Duodenal mucosa (tissue), 2 donors: Measurements from ENCODE around the gene CFAP100.
A peak's percentile ranks its signal among the peaks of the same experiment; 100 is the strongest.

Experiments used
- H3K27ac ChIP-seq: one replicate; pipeline ENCODE4 v1.7.0; 2013; ENCODE audit warnings: low read depth, low read length
- H3K27me3 ChIP-seq, 2 donors: one replicate each; pipeline ENCODE4 v1.7.0; 2013; ENCODE audit warnings: low read length in 2 of 2, control low read depth in 1 of 2; ENCODE audit not compliant: insufficient read depth in 2 of 2, control insufficient read depth in 1 of 2
- H3K36me3 ChIP-seq, 2 donors: one replicate each; pipeline ENCODE4 v1.7.0; 2013; ENCODE audit warnings: low read length in 2 of 2, control low read depth in 1 of 2; ENCODE audit not compliant: insufficient read depth in 2 of 2, control insufficient read depth in 1 of 2
- H3K4me1 ChIP-seq, 2 donors: one replicate each; pipeline ENCODE4 v1.7.0; 2013; ENCODE audit warnings: low read length in 2 of 2, control low read depth in 1 of 2; ENCODE audit not compliant: insufficient read depth in 2 of 2, control insufficient read depth in 1 of 2
- H3K4me3 ChIP-seq, 2 donors: one replicate each; pipeline ENCODE4 v1.7.0; 2013; ENCODE audit warnings: low read length in 2 of 2, low read depth in 1 of 2
- H3K9ac ChIP-seq, 2 donors: one replicate each; pipeline ENCODE4 v1.7.0; 2013; ENCODE audit warnings: low read length in 2 of 2, low read depth in 1 of 2
- H3K9me3 ChIP-seq, 2 donors: one replicate each; pipeline ENCODE4 v1.7.0; 2013; ENCODE audit warnings: low read length in 2 of 2, control low read depth in 1 of 2; ENCODE audit not compliant: control insufficient read depth in 1 of 2

CFAP100 gene

GRCh38 chr3:126468028-126468891 is 73.6 kb downstream of the CFAP100 start:
- Histone ChIP-seq H3K36me3 (peaks cover 53 to 85% of the 10 kb centered on the region in 2 donors), H3K4me3 (no peak overlapping the region), H3K4me1 (peaks cover 16 to 20% of the 10 kb centered on the region in 2 donors), H3K9me3 (no peaks in the 10 kb centered on the region), H3K9ac (no peak overlapping the region), H3K27ac (no peak overlapping the region), H3K27me3 (no peaks in the 10 kb centered on the region)

DNA sequence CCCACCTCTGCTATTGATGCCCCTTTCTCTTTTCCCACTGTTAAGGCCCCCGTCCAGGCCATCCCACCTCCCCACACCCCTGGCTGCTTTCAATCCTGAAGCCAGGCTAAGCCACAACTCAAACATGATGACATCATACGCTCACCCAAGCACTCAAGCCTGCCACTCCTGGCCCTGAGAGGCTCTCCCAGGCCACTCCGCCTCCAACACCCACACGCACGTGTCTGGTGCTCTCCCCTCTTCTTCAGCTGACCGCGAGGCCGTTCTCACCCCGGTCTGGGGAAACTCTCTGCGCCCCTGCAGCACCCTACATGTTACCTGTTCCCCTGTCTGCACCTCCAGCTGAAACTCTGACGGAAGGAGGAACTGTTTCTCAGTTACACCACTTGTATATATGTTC is 74.8 kb downstream of the CFAP100 start:
- Histone ChIP-seq H3K9ac (no peak overlapping the region), H3K4me1 (peaks cover 23 to 30% of the 10 kb centered on the region in 2 donors), H3K27ac (no peak overlapping the region), H3K27me3 (no peaks in the 10 kb centered on the region), H3K36me3 (peaks cover 48 to 77% of the 10 kb centered on the region in 2 donors), H3K4me3 (no peak overlapping the region), H3K9me3 (no peaks in the 10 kb centered on the region)

GRCh38 chr3:126472277-126473006 is 77.7 kb downstream of the CFAP100 start:
- H3K4me1 ChIP-seq: peaks cover 27 to 40% of the 10 kb centered on the region in 2 donors
- peaks cover 31 to 47% of the 10 kb centered on the region in 2 donors for H3K36me3 ChIP-seq
- peak overlapping the region; percentile 2 for H3K27ac ChIP-seq
- H3K9ac ChIP-seq: peak overlapping the region; percentile 22 to 27
- no peaks in the 10 kb centered on the region for H3K27me3 ChIP-seq
- peak overlapping the region; percentile 50 to 55 for H3K4me3 ChIP-seq
- H3K9me3 ChIP-seq: no peaks in the 10 kb centered on the region

DNA sequence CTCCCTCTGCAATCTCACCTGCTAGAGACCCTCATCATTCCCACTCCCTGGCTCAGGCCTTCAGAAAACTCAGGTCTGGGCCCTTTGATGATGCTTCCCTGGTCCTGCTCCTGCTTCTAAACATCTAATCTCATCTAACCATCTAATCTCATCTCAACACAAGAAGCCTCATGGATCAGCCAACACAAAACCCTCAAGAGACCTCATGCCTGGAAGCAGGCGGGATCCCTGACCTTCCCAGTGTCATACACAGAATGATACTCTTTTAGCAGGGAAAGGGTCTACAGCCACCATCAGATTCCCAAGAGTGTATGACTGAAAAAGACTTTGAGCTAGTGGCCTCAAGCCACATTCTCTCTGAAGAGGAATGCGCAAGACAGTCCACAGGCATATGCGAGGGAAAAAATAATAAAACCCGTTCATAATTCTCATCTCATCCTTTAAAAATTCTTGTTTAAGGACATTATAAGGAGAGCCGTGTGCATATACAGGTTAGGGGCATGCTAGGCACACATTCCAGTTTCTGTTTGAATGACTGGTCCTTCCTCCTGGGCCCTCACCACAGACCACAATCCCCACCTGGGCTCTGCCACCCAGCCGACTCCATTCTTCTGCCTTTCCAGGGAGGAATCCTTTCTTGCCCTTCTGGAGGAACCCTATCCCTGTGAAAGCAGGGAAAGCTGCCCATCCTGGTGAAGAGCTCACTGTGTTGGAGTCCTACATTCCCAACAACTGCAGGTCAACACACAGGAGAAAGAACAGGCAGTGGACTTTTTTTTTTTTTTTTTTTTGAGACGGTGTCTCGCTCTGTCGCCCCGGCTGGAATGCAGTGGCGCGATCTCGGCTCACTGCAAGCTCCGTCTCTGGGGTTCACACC is 78.8 kb downstream of the CFAP100 start:
- peaks cover 27 to 37% of the 10 kb centered on the region in 2 donors for H3K36me3 ChIP-seq
- peaks cover 27 to 40% of the 10 kb centered on the region in 2 donors for H3K4me1 ChIP-seq
- peak overlapping the region; percentile 50 to 55 for H3K4me3 ChIP-seq
- H3K9ac ChIP-seq: peak overlapping the region; percentile 22 to 36
- no peaks in the 10 kb centered on the region for H3K9me3 ChIP-seq
- no peak overlapping the region for H3K27ac ChIP-seq
- H3K27me3 ChIP-seq: no peaks in the 10 kb centered on the region

- no peaks in the 10 kb centered on the region for H3K27me3 ChIP-seq
- H3K36me3 ChIP-seq: peaks cover 15 to 24% of the 10 kb centered on the region in 2 donors
- peak overlapping the region; percentile 65 to 91 for H3K9ac ChIP-seq
- H3K27ac ChIP-seq: peak overlapping the region; percentile 93
- peaks cover 27 to 40% of the 10 kb centered on the region in 2 donors for H3K4me1 ChIP-seq
- H3K9me3 ChIP-seq: no peaks in the 10 kb centered on the region
- peak overlapping the region; percentile 75 to 88 for H3K4me3 ChIP-seq
Observed at GRCh38 chr3:126474498-126475412, 80.0 kb downstream of the CFAP100 start.

DNA sequence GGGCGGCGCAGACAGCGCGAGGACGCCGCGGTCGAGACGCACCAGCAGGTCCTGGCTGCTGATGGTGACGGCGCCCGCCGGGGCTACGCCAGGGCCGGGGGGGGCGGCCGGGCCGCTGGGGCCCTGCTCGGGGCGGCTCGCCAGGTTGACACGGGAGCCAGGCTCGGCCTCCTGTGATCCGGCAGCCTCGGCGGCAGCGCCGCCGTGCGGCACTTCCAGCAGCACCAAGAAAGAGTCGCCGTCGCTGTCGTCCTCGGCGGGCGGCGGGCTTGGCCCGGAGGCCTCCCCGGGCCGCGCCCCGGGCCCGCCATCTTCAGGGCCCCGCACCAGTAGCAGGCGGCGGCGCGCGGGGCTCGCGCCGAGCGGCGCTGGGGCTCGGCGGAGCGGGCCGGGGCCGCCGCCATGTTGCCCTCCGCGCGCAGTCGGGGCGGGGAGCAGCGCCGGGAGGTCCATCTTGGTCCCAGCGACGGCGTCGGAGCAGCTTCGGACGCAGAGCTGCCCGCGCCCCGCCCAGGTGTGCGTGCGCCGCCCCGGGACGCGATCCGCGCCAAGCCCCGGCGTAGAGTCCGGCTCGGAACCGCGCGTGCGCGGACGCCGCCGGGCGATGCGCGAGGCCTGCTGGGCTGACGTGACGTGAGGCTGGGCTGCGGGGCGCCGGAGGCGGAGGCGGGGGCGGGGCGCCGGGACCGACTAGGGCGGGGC is 80.9 kb downstream of the CFAP100 start, which contains the start of gene ZXDC:
ZXDC (minus strand) TSS at position 479 of the 702 bp plus-strand sequence; CDS start at position 453, 26 bp downstream.
- H3K4me3 ChIP-seq: peak within 1 kb of the TSS; percentile 78 to 88
- no peaks in the 10 kb centered on the region for H3K9me3 ChIP-seq
- H3K27me3 ChIP-seq: no peaks in the 10 kb centered on the region
- H3K9ac ChIP-seq: peak within 1 kb of the TSS; percentile 84 to 91
- H3K36me3 ChIP-seq: peaks cover 8 to 16% of the 10 kb centered on the region in 2 donors
- H3K4me1 ChIP-seq: peaks cover 27 to 40% of the 10 kb centered on the region in 2 donors
- peak within 1 kb of the TSS; percentile 93 for H3K27ac ChIP-seq

DNA sequence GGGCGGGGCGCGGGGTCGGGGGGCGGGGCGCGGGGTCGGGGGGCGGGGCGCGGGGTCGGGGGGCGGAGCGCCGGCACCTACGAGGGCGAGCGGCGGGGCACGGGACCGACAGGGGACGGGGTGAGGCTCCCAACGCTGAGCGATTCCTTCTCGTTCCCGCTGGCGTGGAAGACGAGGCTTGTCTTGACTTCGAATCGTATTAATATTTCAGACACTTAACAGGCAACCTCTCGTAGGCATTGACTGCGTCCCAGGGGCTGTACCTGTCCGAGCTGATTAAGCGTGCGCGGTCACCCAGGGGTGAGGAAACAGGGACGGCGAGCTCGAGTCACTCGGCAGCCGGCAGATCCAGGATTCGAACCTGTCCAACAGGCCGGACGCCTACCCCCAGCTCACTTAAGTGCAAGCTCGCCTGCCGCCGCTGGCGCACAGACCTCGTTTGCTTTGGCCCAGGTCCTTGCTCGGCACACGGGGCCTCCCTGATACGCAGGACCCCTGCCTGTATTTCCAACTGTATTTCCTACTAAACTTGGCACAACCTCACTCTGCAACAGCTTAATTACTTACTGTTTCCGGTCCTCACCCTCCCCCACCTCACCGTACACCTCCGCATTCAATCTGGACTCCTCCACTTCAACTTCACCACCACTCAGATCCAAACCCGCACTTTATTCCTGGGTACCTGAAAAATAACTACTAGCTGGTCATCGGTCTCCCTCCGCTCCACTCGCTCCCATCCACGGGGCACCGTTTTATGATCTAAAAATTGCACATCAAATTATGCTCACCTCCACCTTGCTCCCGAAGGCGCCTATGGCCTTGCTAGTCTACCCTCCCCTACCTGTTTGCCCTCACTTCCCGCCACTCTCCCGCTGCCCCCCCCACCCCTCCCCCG is 81.7 kb downstream of the CFAP100 start:
- H3K27me3 ChIP-seq: no peaks in the 10 kb centered on the region
- no peaks in the 10 kb centered on the region for H3K9me3 ChIP-seq
- peak overlapping the region; percentile 84 for H3K9ac ChIP-seq
- H3K36me3 ChIP-seq: peaks cover under 1 to 8% of the 10 kb centered on the region in 2 donors
- H3K27ac ChIP-seq: peak overlapping the region; percentile 91
- H3K4me3 ChIP-seq: peak overlapping the region; percentile 78 to 82
- peaks cover 27 to 39% of the 10 kb centered on the region in 2 donors for H3K4me1 ChIP-seq

GRCh38 chr3:126477061-126477380 is 82.3 kb downstream of the CFAP100 start:
- no peaks in the 10 kb centered on the region for H3K27me3 ChIP-seq
- no peak overlapping the region for H3K4me3 ChIP-seq
- no peaks in the 10 kb centered on the region for H3K9me3 ChIP-seq
- no peak overlapping the region for H3K27ac ChIP-seq
- peaks cover 23 to 36% of the 10 kb centered on the region in 2 donors for H3K4me1 ChIP-seq
- H3K9ac ChIP-seq: no peak overlapping the region
- peaks cover 0 to 2% of the 10 kb centered on the region in 2 donors for H3K36me3 ChIP-seq
